GM12801 (cell line): ENCODE data around the gene SH3RF3.

Experiments used
- TF ChIP-seq, protein P1 (sequence below): IDR thresholded peaks from one replicate; pipeline ENCODE4 v1.5.1; 2011; ENCODE audit warnings: control low read depth; ENCODE audit not compliant: insufficient read length; ENCODE audit errors: extremely low read depth

SH3RF3 gene

DNA sequence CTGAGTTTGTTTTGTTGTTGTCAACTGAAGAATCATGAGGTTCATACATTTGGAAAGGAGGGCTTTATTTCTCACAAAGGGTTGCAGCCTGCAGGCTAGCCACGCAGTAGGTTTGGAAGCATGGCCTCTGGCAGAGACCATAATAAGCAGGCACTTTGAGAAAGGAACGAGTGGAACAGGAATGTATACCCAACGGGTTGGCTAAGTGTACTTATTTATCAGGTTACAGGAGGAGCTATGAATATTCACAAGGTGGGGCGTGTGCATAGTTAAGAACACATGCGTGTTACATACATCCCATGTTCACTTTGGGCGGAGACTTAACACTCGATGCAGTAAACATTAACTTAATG lies 30.1 kb upstream of the SH3RF3 start:
- TF ChIP-seq, protein P1, sequence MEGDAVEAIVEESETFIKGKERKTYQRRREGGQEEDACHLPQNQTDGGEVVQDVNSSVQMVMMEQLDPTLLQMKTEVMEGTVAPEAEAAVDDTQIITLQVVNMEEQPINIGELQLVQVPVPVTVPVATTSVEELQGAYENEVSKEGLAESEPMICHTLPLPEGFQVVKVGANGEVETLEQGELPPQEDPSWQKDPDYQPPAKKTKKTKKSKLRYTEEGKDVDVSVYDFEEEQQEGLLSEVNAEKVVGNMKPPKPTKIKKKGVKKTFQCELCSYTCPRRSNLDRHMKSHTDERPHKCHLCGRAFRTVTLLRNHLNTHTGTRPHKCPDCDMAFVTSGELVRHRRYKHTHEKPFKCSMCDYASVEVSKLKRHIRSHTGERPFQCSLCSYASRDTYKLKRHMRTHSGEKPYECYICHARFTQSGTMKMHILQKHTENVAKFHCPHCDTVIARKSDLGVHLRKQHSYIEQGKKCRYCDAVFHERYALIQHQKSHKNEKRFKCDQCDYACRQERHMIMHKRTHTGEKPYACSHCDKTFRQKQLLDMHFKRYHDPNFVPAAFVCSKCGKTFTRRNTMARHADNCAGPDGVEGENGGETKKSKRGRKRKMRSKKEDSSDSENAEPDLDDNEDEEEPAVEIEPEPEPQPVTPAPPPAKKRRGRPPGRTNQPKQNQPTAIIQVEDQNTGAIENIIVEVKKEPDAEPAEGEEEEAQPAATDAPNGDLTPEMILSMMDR = no peak

GRCh38 chr2:109102588-109103233 lies 26.3 kb upstream of the SH3RF3 start:
- TF ChIP-seq, protein P1 = no peak

GRCh38 chr2:109105113-109105512 lies 23.9 kb upstream of the SH3RF3 start:
- TF ChIP-seq, protein P1 = no peak

DNA sequence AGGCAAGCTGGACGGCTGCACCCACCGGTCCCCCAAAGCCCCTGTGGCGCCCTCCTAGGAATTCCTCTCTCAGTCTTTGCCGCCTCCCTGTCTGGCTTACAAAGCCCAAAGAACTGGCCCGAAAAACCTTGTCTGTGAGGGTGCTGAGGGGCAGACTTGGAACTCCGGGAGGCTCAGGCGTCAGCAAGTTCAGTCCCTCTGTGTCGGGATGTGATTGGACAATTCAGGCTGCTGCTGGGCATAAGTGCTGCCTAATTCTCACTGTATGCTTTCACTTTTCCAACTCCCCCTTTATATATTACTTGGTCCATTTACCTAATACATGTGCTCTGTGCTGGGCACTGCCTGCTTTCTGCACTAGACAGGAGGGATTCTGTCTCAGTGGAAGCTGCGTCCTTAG lies 20.3 kb upstream of the SH3RF3 start:
- TF ChIP-seq, protein P1 = no peak

DNA sequence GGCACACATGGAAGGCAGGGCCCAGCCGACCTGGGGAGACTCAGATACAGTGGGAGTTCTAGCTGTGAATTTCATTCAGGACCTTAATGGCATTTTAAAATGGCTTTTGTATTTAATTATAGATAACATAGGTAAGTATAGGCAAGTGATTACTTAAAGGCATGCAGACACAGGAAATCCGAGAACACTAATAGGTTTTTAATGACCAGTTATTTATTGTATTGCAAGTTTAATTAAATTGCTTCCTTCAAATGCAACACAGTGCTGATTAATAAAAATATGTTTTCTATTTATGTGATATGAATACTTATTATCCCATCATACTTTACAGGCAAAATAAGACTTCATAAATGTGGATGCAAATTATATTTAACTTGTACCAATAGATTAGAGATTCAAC lies 19.7 kb upstream of the SH3RF3 start:
- TF ChIP-seq, protein P1 = no peak

GRCh38 chr2:109110170-109110569 lies 18.8 kb upstream of the SH3RF3 start:
- TF ChIP-seq, protein P1 = no peak

GRCh38 chr2:109117780-109118179 lies 11.2 kb upstream of the SH3RF3 start:
- TF ChIP-seq, protein P1 = no peak
